Caki2 (cell line): ENCODE measurements around the gene NGFR. TPM values are rescaled to one million over a fixed set of nuclear protein-coding genes. Genes with fewer than 3 reads are reported as not detected.

Source experiments
- DNase-seq: peaks from one replicate; pipeline ENCODE4 v3.0.0-alpha.2; 2015; ENCODE audit warnings: low read depth
- in situ Hi-C: cut with HindIII; loops from 2 replicates; pipeline ENCODE4 v1.10.0; 2016; ENCODE audit warnings: low sequenced_read_pairs, low pct_unique_long_range_greater_than_20kb, mixed read lengths
- total RNA-seq: library from RNA; depleted of rRNA; stranded (reverse); fragments of >200 nt; shearing (Covaris generic); gene quantifications from 2 replicates; pipeline ENCODE4 v1.2.3, GENCODE V29; 2014; ENCODE audit warnings: low replicate concordance

Gene NGFR
- total RNA-seq, 1 experiment from 2014 or later = 0.91 TPM

- no peak for DNase-seq
- in situ Hi-C loops = no loop called here
Observed at GRCh38 chr17:49466436-49466835, 28.7 kb upstream of the NGFR start.

- DNase-seq = no peak
- in situ Hi-C loops = no loop called here
Observed at GRCh38 chr17:49467175-49467574, 27.9 kb upstream of the NGFR start.

- in situ Hi-C loops = no loop called here
- DNase-seq = no peak
Observed at GRCh38 chr17:49468811-49469385, 26.2 kb upstream of the NGFR start.

GRCh38 chr17:49469831-49470810, 25.0 kb upstream of the NGFR start:
- in situ Hi-C loops = no loop called here

GRCh38 chr17:49471089-49471683, 23.9 kb upstream of the NGFR start:
- in situ Hi-C loops = no loop called here
- no peak for DNase-seq

More at GRCh38 chr17:49469831-49470810, 25.0 kb upstream of the NGFR start:
- DNase-seq = no peak

GRCh38 chr17:49471769-49472168, 23.3 kb upstream of the NGFR start:
- in situ Hi-C loops = no loop called here
- DNase-seq = no peak

- no peak for DNase-seq
- in situ Hi-C loops = no loop called here
Observed at GRCh38 chr17:49472527-49472926, 22.6 kb upstream of the NGFR start.

GRCh38 chr17:49473900-49474751, 21.0 kb upstream of the NGFR start:
- no peak for DNase-seq
- in situ Hi-C loops = no loop called here

- in situ Hi-C loops = no loop called here
- no peak for DNase-seq
Observed at GRCh38 chr17:49477709-49478108, 17.4 kb upstream of the NGFR start.

- DNase-seq = no peak
- in situ Hi-C loops = no loop called here
Observed at GRCh38 chr17:49480836-49481615, 14.1 kb upstream of the NGFR start.

- in situ Hi-C loops = no loop called here
- DNase-seq = peak; percentile 30
Observed at GRCh38 chr17:49482144-49482817, 12.8 kb upstream of the NGFR start.

- in situ Hi-C loops = no loop called here
- DNase-seq = no peak
Observed at GRCh38 chr17:49483599-49484509, 11.2 kb upstream of the NGFR start.

GRCh38 chr17:49484588-49484987, 10.5 kb upstream of the NGFR start:
- DNase-seq = no peak
- in situ Hi-C loops = no loop called here

GRCh38 chr17:49486012-49486641, 9.0 kb upstream of the NGFR start:
- in situ Hi-C loops = no loop called here
- no peak for DNase-seq

- DNase-seq = no peak
- in situ Hi-C loops = no loop called here
Observed at GRCh38 chr17:49487183-49487582, 7.9 kb upstream of the NGFR start.

- no peak for DNase-seq
- in situ Hi-C loops = no loop called here
Observed at GRCh38 chr17:49488612-49489011, 6.5 kb upstream of the NGFR start.
